ENCODE data around the gene ARID1B.

GRCh38 chr6:157047328-157047727, 270.1 kb downstream of the ARID1B start:
- TF ChIP-seq CTCF (IDR thresholded peaks at IDR 0.05; ENCODE audit: low read depth, low read length, missing input control) (no peak), MAX (IDR thresholded peaks at IDR 0.05) (no peak), NR2F2 (IDR thresholded peaks at IDR 0.05) (no peak), RXRA (IDR thresholded peaks at IDR 0.05) (no peak), JUND (IDR thresholded peaks at IDR 0.05) (no peak), TAF1 (conservative IDR thresholded peaks at IDR 0.05) (no peak), ATF3 (IDR thresholded peaks at IDR 0.05) (no peak), RAD21 (IDR thresholded peaks at IDR 0.05) (no peak), GABPA (IDR thresholded peaks at IDR 0.05 in 1 of 2, conservative IDR thresholded peaks at IDR 0.05 in 1 of 2) (no peak)

Measured in liver (tissue), 3 donors.